Body of pancreas (tissue), 4 donors: ENCODE data around the gene TRMT1.

Experiments
- POLR2A ChIP-seq, 3 donors: fragments of 450-650 bp; IDR thresholded peaks; one replicate each; pipeline ENCODE4 v1.6.1; 2016; ENCODE audit warnings: antibody characterized with exemption in 3 of 3, mild to moderate bottlenecking in 2 of 3
- TF ChIP-seq, protein P1 (sequence below), 7 experiments: fragments of 450-650 bp in 4 of 7; fragments of 200-600 bp in 3 of 7; sonication (generic) in 3 of 7; IDR thresholded peaks; one replicate each; pipeline ENCODE4 v1.5.1; 2016 to 2019; ENCODE audit warnings: antibody characterized with exemption in 7 of 7

DNA sequence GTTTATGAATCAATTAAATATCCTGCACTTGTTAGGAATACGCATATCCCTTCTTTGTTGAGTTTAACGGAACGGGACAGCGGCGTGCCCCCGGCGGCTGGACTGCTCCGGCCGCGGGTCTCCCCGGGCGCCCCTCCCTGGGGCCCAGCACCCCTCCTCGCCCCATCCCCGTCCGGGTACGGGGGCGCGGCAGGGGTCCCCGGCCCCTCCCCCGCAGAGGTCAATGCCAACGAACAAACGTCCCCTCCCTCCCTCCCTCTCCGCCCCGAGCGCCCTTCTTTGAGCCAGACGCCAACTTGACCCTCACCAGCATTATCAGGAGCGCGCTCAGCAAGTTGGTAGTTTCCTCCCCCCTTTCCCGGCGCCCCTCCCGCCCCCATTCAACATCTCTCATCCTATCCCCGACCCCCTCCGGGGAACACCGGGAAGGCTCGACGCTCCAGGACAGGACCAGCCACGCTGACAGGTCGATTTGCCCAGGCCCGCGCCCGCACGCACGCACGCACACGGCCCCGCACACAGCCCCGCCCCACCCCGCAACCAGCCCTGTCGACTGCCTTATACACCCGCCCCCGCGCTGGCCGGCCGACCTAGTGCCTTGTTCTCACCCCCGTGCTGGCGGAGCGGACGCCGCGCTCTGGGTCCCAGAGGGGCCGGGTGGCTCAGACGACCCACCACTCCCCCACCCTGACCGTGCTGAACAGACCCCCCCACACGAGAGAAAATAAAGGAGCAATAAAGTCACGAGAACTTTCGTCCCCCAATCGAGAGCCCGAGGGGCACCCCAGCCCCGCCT, 18.9 kb downstream of the TRMT1 start:
- TF ChIP-seq POLR2A (IDR thresholded peaks at IDR 0.05) = no peak
- TF ChIP-seq, protein P1, sequence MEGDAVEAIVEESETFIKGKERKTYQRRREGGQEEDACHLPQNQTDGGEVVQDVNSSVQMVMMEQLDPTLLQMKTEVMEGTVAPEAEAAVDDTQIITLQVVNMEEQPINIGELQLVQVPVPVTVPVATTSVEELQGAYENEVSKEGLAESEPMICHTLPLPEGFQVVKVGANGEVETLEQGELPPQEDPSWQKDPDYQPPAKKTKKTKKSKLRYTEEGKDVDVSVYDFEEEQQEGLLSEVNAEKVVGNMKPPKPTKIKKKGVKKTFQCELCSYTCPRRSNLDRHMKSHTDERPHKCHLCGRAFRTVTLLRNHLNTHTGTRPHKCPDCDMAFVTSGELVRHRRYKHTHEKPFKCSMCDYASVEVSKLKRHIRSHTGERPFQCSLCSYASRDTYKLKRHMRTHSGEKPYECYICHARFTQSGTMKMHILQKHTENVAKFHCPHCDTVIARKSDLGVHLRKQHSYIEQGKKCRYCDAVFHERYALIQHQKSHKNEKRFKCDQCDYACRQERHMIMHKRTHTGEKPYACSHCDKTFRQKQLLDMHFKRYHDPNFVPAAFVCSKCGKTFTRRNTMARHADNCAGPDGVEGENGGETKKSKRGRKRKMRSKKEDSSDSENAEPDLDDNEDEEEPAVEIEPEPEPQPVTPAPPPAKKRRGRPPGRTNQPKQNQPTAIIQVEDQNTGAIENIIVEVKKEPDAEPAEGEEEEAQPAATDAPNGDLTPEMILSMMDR (IDR thresholded peaks at IDR 0.05) = no peak
